ENCODE measurements around the gene PALM. TPM values are rescaled to one million over a fixed set of nuclear protein-coding genes. Genes with fewer than 3 reads are reported as not detected.

Gene PALM
- total RNA-seq, 1 experiment from 2014 or later: 14.4 TPM

DNA sequence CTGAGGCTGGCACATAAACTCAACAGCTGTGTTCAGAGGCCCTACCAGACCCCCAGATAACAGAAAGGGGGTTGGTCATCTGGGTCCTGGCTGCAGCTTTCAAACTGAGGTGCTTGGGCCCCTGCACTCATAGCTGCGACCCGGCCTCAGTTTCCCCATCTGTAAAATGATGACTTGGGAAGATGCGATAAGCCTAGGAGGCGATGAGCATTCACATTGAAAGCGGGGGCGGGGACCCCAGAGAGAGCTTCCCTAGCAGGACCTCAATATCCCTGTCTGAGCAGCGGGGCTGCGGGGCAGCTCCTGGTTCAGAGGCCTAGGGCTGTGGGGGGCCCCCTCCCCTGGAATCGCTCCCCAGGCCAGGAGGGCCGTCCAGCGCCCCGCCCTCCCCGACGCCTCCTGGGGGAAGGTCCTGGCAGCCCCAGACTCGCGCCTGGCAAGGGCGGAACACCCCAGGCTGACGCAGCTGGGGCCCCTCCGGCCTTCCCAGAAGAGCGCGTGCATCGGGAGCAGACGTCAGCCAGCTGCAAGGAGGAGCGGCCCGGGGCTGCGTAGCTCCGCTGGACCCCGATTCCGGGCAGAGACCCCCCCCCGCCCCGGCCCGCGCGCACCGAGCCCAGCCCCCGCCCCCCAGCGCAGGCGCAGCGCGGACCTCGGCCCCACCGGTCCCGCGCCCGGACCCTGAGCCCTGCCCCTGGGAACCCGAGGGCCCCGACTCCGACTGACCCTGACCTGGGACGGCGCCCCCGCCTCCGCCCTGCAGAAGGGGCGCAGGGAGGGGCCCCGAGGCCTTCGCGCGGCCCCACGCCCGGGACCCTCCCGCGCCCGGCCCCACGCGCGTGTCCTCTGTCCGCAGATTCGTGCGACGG lies 29.1 kb upstream of the PALM start:
- BruUV-seq (replicated peaks): no TSS peak
- ATAC-seq: peak; percentile 32
- no peak for DNase-seq (ENCODE audit: low read depth, low spot score)
- CTCF ChIA-PET: interaction anchor here (0.6 kb wide), 2 partner anchors 70 to 290 kb away, joined by 3 to 4 read pairs; no protein-coding TSS in a partner anchor
- H3K4me3 ChIP-seq (ENCODE audit: low read depth in 2 of 2, low read length in 2 of 2): peak overlapping the region; percentile 47 to 65
- peak overlapping the region; percentile 54; the same call in 1 of the 2 replicates for H3K27ac ChIP-seq (ENCODE audit: low read length)
- peaks cover 22% of the 10 kb centered on the region for H3K4me1 ChIP-seq (ENCODE audit: control insufficient read depth, insufficient read depth, low read length)
- H3K36me3 ChIP-seq (ENCODE audit: control insufficient read depth, insufficient read depth, low read length): no peaks in the 10 kb centered on the region
- H3K9me3 ChIP-seq (ENCODE audit: control insufficient read depth, insufficient read depth, low read depth, low read length): no peaks in the 10 kb centered on the region
- no peaks in the 10 kb centered on the region for H3K27me3 ChIP-seq (ENCODE audit: control insufficient read depth, insufficient read depth, low read length)
- TF ChIP-seq TCF7L2 (IDR thresholded peaks at IDR 0.05; ENCODE audit: low read depth, low read length) (no peak), SIN3A (IDR thresholded peaks at IDR 0.05; ENCODE audit: borderline replicate concordance, insufficient read depth, low read depth, low read length) (peak; percentile 44; the same call in 1 of the 2 replicates)
- in situ Hi-C loops (cut with HindIII; ENCODE audit: low pct_unique_long_range_greater_than_20kb, low sequenced_read_pairs): no loop called here
- intact Hi-C loops (cut with micrococcal nuclease; ENCODE audit: unreplicated experiment): no loop called here
- POLR2A ChIA-PET: no interaction called here

GRCh38 chr19:680287-681028 lies 28.3 kb upstream of the PALM start:
- H3K27ac ChIP-seq (ENCODE audit: low read length): peak overlapping the region; percentile 85
- H3K4me3 ChIP-seq (ENCODE audit: low read depth in 2 of 2, low read length in 2 of 2): peak overlapping the region; percentile 65 to 71
- TF ChIP-seq TCF7L2 (IDR thresholded peaks at IDR 0.05; ENCODE audit: low read depth, low read length) (no peak), POLR2AphosphoS5 (IDR thresholded peaks at IDR 0.05; ENCODE audit: low read depth, low read length) (peak; percentile 59; the same call in 1 of the 2 replicates)
- ChIA-PET POLR2A (no interaction called here), CTCF (interaction anchor here (0.5 to 0.6 kb wide), 2 partner anchors 15 to 69 kb away, joined by 3 read pairs; no protein-coding TSS in a partner anchor)
- intact Hi-C loops (cut with micrococcal nuclease; ENCODE audit: unreplicated experiment) (no loop called here), in situ Hi-C loops (cut with HindIII; ENCODE audit: low pct_unique_long_range_greater_than_20kb, low sequenced_read_pairs) (no loop called here)
- no peaks in the 10 kb centered on the region for H3K27me3 ChIP-seq (ENCODE audit: control insufficient read depth, insufficient read depth, low read length)
- no TSS peak for BruUV-seq (replicated peaks)
- ATAC-seq (peak; percentile 81), DNase-seq (ENCODE audit: low read depth, low spot score) (peak; percentile 76)
- no peaks in the 10 kb centered on the region for H3K36me3 ChIP-seq (ENCODE audit: control insufficient read depth, insufficient read depth, low read length)
- H3K4me1 ChIP-seq (ENCODE audit: control insufficient read depth, insufficient read depth, low read length): peaks cover 16% of the 10 kb centered on the region
- H3K9me3 ChIP-seq (ENCODE audit: control insufficient read depth, insufficient read depth, low read depth, low read length): no peaks in the 10 kb centered on the region

DNA sequence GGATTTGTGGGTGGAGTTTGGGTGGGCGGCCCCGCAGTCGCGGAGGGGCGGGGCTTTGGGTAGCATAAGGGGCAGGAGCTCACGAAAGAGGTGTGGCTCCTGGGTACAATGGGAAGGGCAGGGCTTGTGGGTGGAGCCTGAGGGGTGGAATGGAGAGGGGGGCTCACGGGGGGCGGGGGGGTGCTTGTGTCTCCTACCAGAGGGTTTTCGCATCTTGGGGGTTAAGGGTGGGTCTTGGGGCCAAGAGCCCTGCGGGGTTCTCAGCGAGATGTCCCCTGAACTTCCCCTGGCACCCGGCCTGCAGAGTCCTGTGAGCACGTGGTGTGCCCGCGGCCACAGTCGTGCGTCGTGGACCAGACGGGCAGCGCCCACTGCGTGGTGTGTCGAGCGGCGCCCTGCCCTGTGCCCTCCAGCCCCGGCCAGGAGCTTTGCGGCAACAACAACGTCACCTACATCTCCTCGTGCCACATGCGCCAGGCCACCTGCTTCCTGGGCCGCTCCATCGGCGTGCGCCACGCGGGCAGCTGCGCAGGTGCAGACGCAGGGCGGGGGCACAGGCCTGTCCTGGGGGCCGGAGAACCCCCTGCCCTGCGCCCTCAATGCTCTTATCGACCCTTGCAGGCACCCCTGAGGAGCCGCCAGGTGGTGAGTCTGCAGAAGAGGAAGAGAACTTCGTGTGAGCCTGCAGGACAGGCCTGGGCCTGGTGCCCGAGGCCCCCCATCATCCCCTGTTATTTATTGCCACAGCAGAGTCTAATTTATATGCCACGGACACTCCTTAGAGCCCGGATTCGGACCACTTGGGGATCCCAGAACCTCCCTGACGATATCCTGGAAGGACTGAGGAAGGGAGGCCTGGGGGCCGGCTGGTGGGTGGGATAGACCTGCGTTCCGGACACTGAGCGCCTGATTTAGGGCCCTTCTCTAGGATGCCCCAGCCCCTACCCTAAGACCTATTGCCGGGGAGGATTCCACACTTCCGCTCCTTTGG lies 27.4 kb upstream of the PALM start:
- Histone ChIP-seq H3K9me3 (ENCODE audit: control insufficient read depth, insufficient read depth, low read depth, low read length) (no peaks in the 10 kb centered on the region), H3K27me3 (ENCODE audit: control insufficient read depth, insufficient read depth, low read length) (no peaks in the 10 kb centered on the region), H3K27ac (ENCODE audit: low read length) (peak overlapping the region; percentile 85), H3K4me1 (ENCODE audit: control insufficient read depth, insufficient read depth, low read length) (peaks cover 16% of the 10 kb centered on the region), H3K4me3 (ENCODE audit: low read depth in 2 of 2, low read length in 2 of 2) (peak overlapping the region; percentile 43 to 71), H3K36me3 (ENCODE audit: control insufficient read depth, insufficient read depth, low read length) (no peaks in the 10 kb centered on the region)
- in situ Hi-C loops (cut with HindIII; ENCODE audit: low pct_unique_long_range_greater_than_20kb, low sequenced_read_pairs) (no loop called here), intact Hi-C loops (cut with micrococcal nuclease; ENCODE audit: unreplicated experiment) (no loop called here)
- ChIA-PET CTCF (no interaction called here), POLR2A (no interaction called here)
- TF ChIP-seq TCF7L2 (IDR thresholded peaks at IDR 0.05; ENCODE audit: low read depth, low read length) (no peak), REST (IDR thresholded peaks at IDR 0.05; ENCODE audit: insufficient read depth in 1 of 2, low read depth in 2 of 2, low read length in 1 of 2) (no peak), SIN3A (IDR thresholded peaks at IDR 0.05; ENCODE audit: borderline replicate concordance, insufficient read depth, low read depth, low read length) (no peak), POLR2AphosphoS5 (IDR thresholded peaks at IDR 0.05; ENCODE audit: low read depth, low read length) (no peak)
- TF ChIP-seq, protein P1, sequence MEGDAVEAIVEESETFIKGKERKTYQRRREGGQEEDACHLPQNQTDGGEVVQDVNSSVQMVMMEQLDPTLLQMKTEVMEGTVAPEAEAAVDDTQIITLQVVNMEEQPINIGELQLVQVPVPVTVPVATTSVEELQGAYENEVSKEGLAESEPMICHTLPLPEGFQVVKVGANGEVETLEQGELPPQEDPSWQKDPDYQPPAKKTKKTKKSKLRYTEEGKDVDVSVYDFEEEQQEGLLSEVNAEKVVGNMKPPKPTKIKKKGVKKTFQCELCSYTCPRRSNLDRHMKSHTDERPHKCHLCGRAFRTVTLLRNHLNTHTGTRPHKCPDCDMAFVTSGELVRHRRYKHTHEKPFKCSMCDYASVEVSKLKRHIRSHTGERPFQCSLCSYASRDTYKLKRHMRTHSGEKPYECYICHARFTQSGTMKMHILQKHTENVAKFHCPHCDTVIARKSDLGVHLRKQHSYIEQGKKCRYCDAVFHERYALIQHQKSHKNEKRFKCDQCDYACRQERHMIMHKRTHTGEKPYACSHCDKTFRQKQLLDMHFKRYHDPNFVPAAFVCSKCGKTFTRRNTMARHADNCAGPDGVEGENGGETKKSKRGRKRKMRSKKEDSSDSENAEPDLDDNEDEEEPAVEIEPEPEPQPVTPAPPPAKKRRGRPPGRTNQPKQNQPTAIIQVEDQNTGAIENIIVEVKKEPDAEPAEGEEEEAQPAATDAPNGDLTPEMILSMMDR (IDR thresholded peaks at IDR 0.05): no peak
- BruUV-seq (replicated peaks): no TSS peak
- no peak; the same call in 1 of the 2 replicates for ATAC-seq
- no peak for DNase-seq (ENCODE audit: low read depth, low spot score)
